OCI-LY7 (cell line): ENCODE data around the gene MPRIP. TPM values are rescaled to one million over a fixed set of nuclear protein-coding genes. Genes with fewer than 3 reads are reported as not detected.
"Not testable (repeated sequence)": the region's sequence is repeated elsewhere in the genome, so short reads cannot be mapped to it uniquely, and the experiment has no call there.

Experiments used
- BruUV-seq: library from RNA; stranded (reverse); fragments of 400-500 nt; replicated peaks from 2 replicates; lab custom pipeline; 2021; lab: Mats Ljungman, UMichigan
- CTCF ChIA-PET: fragments of 300-600 bp; sonication (Branson Sonifier 250); formaldehyde crosslinking; loops from one replicate; lab custom pipeline; 2022; ENCODE audit warnings: antibody characterized with exemption; ENCODE audit not compliant: unreplicated experiment; lab: Charles Lee
- POLR2A ChIA-PET: fragments of 300-600 bp; sonication (Branson Sonifier 250); formaldehyde crosslinking; loops from one replicate; lab custom pipeline; 2022; ENCODE audit warnings: antibody characterized with exemption; lab: Charles Lee
- DNase-seq: peaks from one replicate; pipeline ENCODE4 v3.0.0-alpha.2; 2015; ENCODE audit warnings: low spot score
- H2AFZ ChIP-seq: fragments of 200-600 bp; sonication (generic), shearing (Covaris generic); 2 replicates; pipeline ENCODE4 v1.6.1; 2014; ENCODE audit warnings: mild to moderate bottlenecking, antibody characterized with exemption, low read length, moderate library complexity
- H3K27ac ChIP-seq: fragments of 200-600 bp; sonication (generic); 2 replicates; pipeline ENCODE4 v1.5.1; 2014; ENCODE audit warnings: mixed run types, low read depth, mild to moderate bottlenecking, moderate library complexity, low read length, inconsistent platforms; ENCODE audit not compliant: poor library complexity, severe bottlenecking
- H3K36me3 ChIP-seq: fragments of 200-600 bp; sonication (generic); 2 replicates; pipeline ENCODE4 v1.6.1; 2014; ENCODE audit warnings: mild to moderate bottlenecking, antibody characterized with exemption, low read length, moderate library complexity, mixed read lengths; ENCODE audit not compliant: insufficient read depth
- H3K4me1 ChIP-seq: fragments of 200-600 bp; sonication (generic); 2 replicates; pipeline ENCODE4 v1.5.1; 2014; ENCODE audit warnings: mild to moderate bottlenecking, low read length; ENCODE audit not compliant: insufficient read depth, poor library complexity, severe bottlenecking
- H3K4me2 ChIP-seq: fragments of 200-600 bp; sonication (generic); 2 replicates; pipeline ENCODE4 v1.6.1; 2014; ENCODE audit warnings: mild to moderate bottlenecking, low read length
- H3K4me3 ChIP-seq: fragments of 200-600 bp; sonication (generic); 2 replicates; pipeline ENCODE4 v1.5.1; 2014; ENCODE audit warnings: mild to moderate bottlenecking, low read depth, low read length; ENCODE audit not compliant: poor library complexity, severe bottlenecking
- H3K79me2 ChIP-seq: fragments of 200-600 bp; sonication (generic); 2 replicates; pipeline ENCODE4 v1.6.1; 2016; ENCODE audit warnings: low read depth, mild to moderate bottlenecking, low read length, moderate library complexity, mixed read lengths; ENCODE audit not compliant: insufficient read depth
- H3K9me2 ChIP-seq: fragments of 200-600 bp; sonication (generic); 2 replicates; pipeline ENCODE4 v1.6.1; 2016; ENCODE audit warnings: mild to moderate bottlenecking, low read length, mixed read lengths; ENCODE audit not compliant: insufficient read depth
- H3K9me3 ChIP-seq: fragments of 200-600 bp; sonication (generic); 2 replicates; pipeline ENCODE4 v1.6.1; 2014; ENCODE audit warnings: mild to moderate bottlenecking, mixed run types, low read length, mixed read lengths
- H4K20me1 ChIP-seq: fragments of 200-600 bp; sonication (generic); 2 replicates; pipeline ENCODE4 v1.6.1; 2014; ENCODE audit warnings: mild to moderate bottlenecking, antibody characterized with exemption, low read length, moderate library complexity, mixed read lengths; ENCODE audit not compliant: insufficient read depth
- EZH2phosphoT487 ChIP-seq: fragments of 200-600 bp; sonication (generic); IDR thresholded peaks from 2 replicates; pipeline ENCODE4 v1.6.1; 2018; ENCODE audit warnings: low read depth, borderline replicate concordance, mild to moderate bottlenecking, mixed run types, antibody characterized with exemption, low read length, moderate library complexity, mixed read lengths
- intact Hi-C: fragments of 100-400 bp; cut with micrococcal nuclease; formaldehyde crosslinking; loops from one replicate; pipeline ENCODE4 v1.10.0; 2022; ENCODE audit not compliant: unreplicated experiment
- total RNA-seq, 2 experiments: library from RNA; depleted of rRNA in 1 of 2; stranded (reverse); fragments of >200 nt in 1 of 2; shearing (Covaris generic) in 1 of 2; gene quantifications; 2 replicates each; pipeline ENCODE4 v1.2.3, GENCODE V29; 2014 to 2022
- TF ChIP-seq, protein P1 (sequence below): fragments of 200-600 bp; sonication (generic); conservative IDR thresholded peaks from 2 replicates; pipeline ENCODE4 v1.5.1; 2014; ENCODE audit warnings: mild to moderate bottlenecking, antibody characterized with exemption, low read length, moderate library complexity, mixed read lengths

Gene MPRIP
- total RNA-seq, 2 experiments from 2014 or later = 73.3 to 109 TPM

- Histone ChIP-seq H3K9me2 (no peaks in the 10 kb centered on the region), H3K4me1 (peaks cover 8% of the 10 kb centered on the region), H3K4me2 (no peak overlapping the region), H3K27ac (no peak overlapping the region), H3K36me3 (peaks cover 15% of the 10 kb centered on the region; the same call in 1 of the 2 replicates), H3K79me2 (no peaks in the 10 kb centered on the region), H3K4me3 (no peak overlapping the region), H2AFZ (no peak overlapping the region), H4K20me1 (no peaks in the 10 kb centered on the region), H3K9me3 (no peaks in the 10 kb centered on the region)
- ChIA-PET POLR2A (interaction anchor here (0.6 kb wide), 1 partner anchor 14 kb away, joined by 3 read pairs; no protein-coding TSS in a partner anchor), CTCF (no interaction called here)
- DNase-seq = no peak
- BruUV-seq = no TSS peak
- no peak for TF ChIP-seq EZH2phosphoT487
- TF ChIP-seq, protein P1, sequence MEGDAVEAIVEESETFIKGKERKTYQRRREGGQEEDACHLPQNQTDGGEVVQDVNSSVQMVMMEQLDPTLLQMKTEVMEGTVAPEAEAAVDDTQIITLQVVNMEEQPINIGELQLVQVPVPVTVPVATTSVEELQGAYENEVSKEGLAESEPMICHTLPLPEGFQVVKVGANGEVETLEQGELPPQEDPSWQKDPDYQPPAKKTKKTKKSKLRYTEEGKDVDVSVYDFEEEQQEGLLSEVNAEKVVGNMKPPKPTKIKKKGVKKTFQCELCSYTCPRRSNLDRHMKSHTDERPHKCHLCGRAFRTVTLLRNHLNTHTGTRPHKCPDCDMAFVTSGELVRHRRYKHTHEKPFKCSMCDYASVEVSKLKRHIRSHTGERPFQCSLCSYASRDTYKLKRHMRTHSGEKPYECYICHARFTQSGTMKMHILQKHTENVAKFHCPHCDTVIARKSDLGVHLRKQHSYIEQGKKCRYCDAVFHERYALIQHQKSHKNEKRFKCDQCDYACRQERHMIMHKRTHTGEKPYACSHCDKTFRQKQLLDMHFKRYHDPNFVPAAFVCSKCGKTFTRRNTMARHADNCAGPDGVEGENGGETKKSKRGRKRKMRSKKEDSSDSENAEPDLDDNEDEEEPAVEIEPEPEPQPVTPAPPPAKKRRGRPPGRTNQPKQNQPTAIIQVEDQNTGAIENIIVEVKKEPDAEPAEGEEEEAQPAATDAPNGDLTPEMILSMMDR = no peak
- intact Hi-C loops = no loop called here
Observed at GRCh38 chr17:17134957-17135333, 92.7 kb downstream of the MPRIP start.

GRCh38 chr17:17136221-17136620 lies 94.0 kb downstream of the MPRIP start:
- H3K79me2 ChIP-seq, CTCF ChIA-PET, H3K9me3 ChIP-seq, intact Hi-C loops, POLR2A ChIA-PET, H3K4me2 ChIP-seq, H2AFZ ChIP-seq, DNase-seq, H3K27ac ChIP-seq, H3K9me2 ChIP-seq, BruUV-seq, H4K20me1 ChIP-seq, H3K4me3 ChIP-seq: not testable (repeated sequence)
- H3K4me1 ChIP-seq = peaks cover 18% of the 10 kb centered on the region
- peaks cover 15% of the 10 kb centered on the region; the same call in 1 of the 2 replicates for H3K36me3 ChIP-seq

DNA sequence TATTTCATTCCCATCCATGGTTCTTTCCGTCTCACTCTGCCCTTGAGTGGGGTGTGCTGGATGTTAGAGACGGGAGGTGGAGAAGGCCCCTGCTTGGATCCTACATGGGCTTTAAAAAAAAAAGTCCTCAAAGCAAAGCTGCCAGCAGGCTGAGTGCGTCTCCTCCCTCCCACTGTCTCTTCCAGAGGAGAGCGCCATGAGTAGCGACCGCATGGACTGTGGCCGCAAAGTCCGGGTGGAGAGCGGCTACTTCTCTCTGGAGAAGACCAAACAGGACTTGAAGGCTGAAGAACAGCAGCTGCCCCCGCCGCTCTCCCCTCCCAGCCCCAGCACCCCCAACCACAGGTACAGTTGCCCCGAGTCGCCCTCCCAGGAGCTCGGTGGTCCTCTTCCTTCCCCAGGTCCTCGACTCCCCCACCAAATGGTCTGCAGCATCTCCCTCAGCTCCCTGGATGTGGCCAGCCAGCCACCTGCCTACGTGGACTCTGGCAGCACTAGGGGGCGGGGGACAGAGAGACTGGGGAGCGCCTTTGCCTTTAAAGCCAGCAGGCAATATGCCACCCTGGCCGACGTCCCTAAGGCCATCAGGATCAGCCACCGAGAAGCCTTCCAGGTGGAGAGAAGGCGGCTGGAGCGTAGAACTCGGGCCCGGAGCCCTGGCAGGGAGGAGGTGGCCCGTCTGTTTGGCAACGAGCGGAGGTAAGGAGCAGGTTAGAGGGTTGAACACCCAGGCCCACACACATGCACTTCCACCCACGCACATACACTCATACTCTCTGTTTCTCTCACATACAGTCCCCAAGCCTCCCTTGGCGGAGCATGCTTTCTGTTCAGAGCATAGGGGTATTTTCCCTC lies 95.7 kb downstream of the MPRIP start:
- no peaks in the 10 kb centered on the region for H4K20me1 ChIP-seq
- no peaks in the 10 kb centered on the region for H3K9me3 ChIP-seq
- H3K4me3 ChIP-seq = no peak overlapping the region
- H3K27ac ChIP-seq = no peak overlapping the region
- H3K79me2 ChIP-seq = no peaks in the 10 kb centered on the region
- POLR2A ChIA-PET = no interaction called here
- CTCF ChIA-PET = no interaction called here
- no peaks in the 10 kb centered on the region for H3K9me2 ChIP-seq
- intact Hi-C loops = no loop called here
- no peak for TF ChIP-seq EZH2phosphoT487
- TF ChIP-seq, protein P1 = no peak
- no peak for DNase-seq
- H3K36me3 ChIP-seq = peaks cover 17% of the 10 kb centered on the region; the same call in 1 of the 2 replicates
- no peak overlapping the region for H2AFZ ChIP-seq
- no peak overlapping the region for H3K4me2 ChIP-seq
- no TSS peak for BruUV-seq
- H3K4me1 ChIP-seq = peaks cover 18% of the 10 kb centered on the region
